Measurements from ENCODE around the gene ITGA1. TPM values are rescaled to one million over a fixed set of nuclear protein-coding genes. Genes with fewer than 3 reads are reported as not detected.
A peak's percentile ranks its signal among the peaks of the same experiment; 100 is the strongest.

The ITGA1 gene
- polyA plus RNA-seq, 3 donors, result 0.33 to 0.89 (median 0.79) TPM

GRCh38 chr5:52740007-52740406, 47.7 kb upstream of the ITGA1 start:
- Histone ChIP-seq H3K9me3 (replicated peaks in 1 of 2; ENCODE audit: control insufficient read depth in 1 of 2, insufficient read depth in 1 of 2, low read length in 2 of 2) (no peaks in the 10 kb centered on the region), H3K36me3 (replicated peaks in 1 of 2; ENCODE audit: control insufficient read depth in 1 of 2, insufficient read depth in 2 of 2, low read length in 2 of 2) (no peaks in the 10 kb centered on the region), H3K9ac (ENCODE audit: insufficient read depth, low read length, poor library complexity, severe bottlenecking) (no peak overlapping the region), H3K27ac (ENCODE audit: low read depth in 1 of 2, low read length in 2 of 2) (no peak overlapping the region), H3K27me3 (ENCODE audit: control insufficient read depth in 2 of 2, insufficient read depth in 2 of 2, low read length in 2 of 2) (no peaks in the 10 kb centered on the region), H3K4me2 (replicated peaks; ENCODE audit: extremely low read depth, low read length, poor library complexity, severe bottlenecking) (no peak overlapping the region), H3K4me1 (ENCODE audit: control insufficient read depth in 1 of 2, insufficient read depth in 2 of 2, low read length in 2 of 2) (peaks cover 6 to 9% of the 10 kb centered on the region in 2 donors), H4K20me1 (ENCODE audit: insufficient read depth, low read length) (no peaks in the 10 kb centered on the region), H3K79me2 (ENCODE audit: insufficient read depth, low read length) (no peaks in the 10 kb centered on the region), H3K4me3 (replicated peaks in 1 of 3; ENCODE audit: low read depth in 2 of 3, low read length in 3 of 3) (no peak overlapping the region), H2AFZ (ENCODE audit: insufficient read depth, low read depth, low read length, poor library complexity, severe bottlenecking) (no peak overlapping the region)
- no peak for DNase-seq
- H3K36me3 Mint-ChIP-seq, result no peaks in the 10 kb centered on the region
- H3K4me3 Mint-ChIP-seq, result no peak overlapping the region
- peaks cover 0 to 8% (median 0%) of the 10 kb centered on the region in 7 donors for H3K9me3 Mint-ChIP-seq
- H3K4me1 Mint-ChIP-seq, result peaks cover 10% of the 10 kb centered on the region
- H3K27me3 Mint-ChIP-seq (ENCODE audit: low read depth in 3 of 3), result no peaks in the 10 kb centered on the region
- no peak overlapping the region for H3K27ac Mint-ChIP-seq
- no peak for TF ChIP-seq CTCF (IDR thresholded peaks at IDR 0.05)
- no CpG with 5 or more reads among the region's 2 CpGs for WGBS (ENCODE audit: insufficient coverage)
- intact Hi-C loops (cut with micrococcal nuclease), result no loop called here

- Mint-ChIP-seq H3K9me3 (peaks cover 0 to 1% (median 0%) of the 10 kb centered on the region in 7 donors), H3K36me3 (no peaks in the 10 kb centered on the region), H3K27ac (peak overlapping the region in 1 of 7 donors; percentile 48), H3K4me3 (no peak overlapping the region), H3K27me3 (ENCODE audit: low read depth in 3 of 3) (peaks cover 0 to 3% (median 0%) of the 10 kb centered on the region in 3 donors), H3K4me1 (peaks cover 10% of the 10 kb centered on the region)
- Histone ChIP-seq H3K27ac (ENCODE audit: low read depth in 1 of 2, low read length in 2 of 2) (no peak overlapping the region), H4K20me1 (ENCODE audit: insufficient read depth, low read length) (no peaks in the 10 kb centered on the region), H3K4me3 (replicated peaks in 1 of 3; ENCODE audit: low read depth in 2 of 3, low read length in 3 of 3) (no peak overlapping the region), H3K9me3 (replicated peaks in 1 of 2; ENCODE audit: control insufficient read depth in 1 of 2, insufficient read depth in 1 of 2, low read length in 2 of 2) (no peaks in the 10 kb centered on the region), H3K27me3 (ENCODE audit: control insufficient read depth in 2 of 2, insufficient read depth in 2 of 2, low read length in 2 of 2) (no peaks in the 10 kb centered on the region), H3K4me2 (replicated peaks; ENCODE audit: extremely low read depth, low read length, poor library complexity, severe bottlenecking) (no peak overlapping the region), H3K9ac (ENCODE audit: insufficient read depth, low read length, poor library complexity, severe bottlenecking) (no peak overlapping the region), H2AFZ (ENCODE audit: insufficient read depth, low read depth, low read length, poor library complexity, severe bottlenecking) (no peak overlapping the region), H3K4me1 (ENCODE audit: control insufficient read depth in 1 of 2, insufficient read depth in 2 of 2, low read length in 2 of 2) (peaks cover 6 to 9% of the 10 kb centered on the region in 2 donors), H3K79me2 (ENCODE audit: insufficient read depth, low read length) (no peaks in the 10 kb centered on the region), H3K36me3 (replicated peaks in 1 of 2; ENCODE audit: control insufficient read depth in 1 of 2, insufficient read depth in 2 of 2, low read length in 2 of 2) (no peaks in the 10 kb centered on the region)
- no peak for DNase-seq
- TF ChIP-seq CTCF (IDR thresholded peaks at IDR 0.05), result no peak
- 60% methylated on average over 1 of the region's 2 CpGs for WGBS (ENCODE audit: insufficient coverage)
- intact Hi-C loops (cut with micrococcal nuclease), result no loop called here
Observed at GRCh38 chr5:52743012-52743411, 44.7 kb upstream of the ITGA1 start.

All from CD14-positive monocyte (primary cell).